Keratinocyte (primary cell): ENCODE measurements around the gene YAP1.

Source experiments
- CTCF ChIP-seq, 3 experiments: IDR thresholded peaks in 1 of 3; conservative IDR thresholded peaks in 1 of 3; optimal IDR thresholded peaks in 1 of 3; 2 replicates in 2 of 3; 3 replicates in 1 of 3; pipeline versions ENCODE3 to v1.5.1; 2011; ENCODE audit warnings: low read length in 3 of 3, mild to moderate bottlenecking in 3 of 3, moderate library complexity in 2 of 3, control low read depth in 1 of 3, inconsistent platforms in 1 of 3; ENCODE audit not compliant: insufficient read depth in 2 of 3; ENCODE audit errors: extremely low read depth in 1 of 3
- EZH2 ChIP-seq: IDR thresholded peaks from one replicate; pipeline ENCODE4 v1.6.1; 2012; ENCODE audit warnings: inconsistent platforms, mild to moderate bottlenecking, low read length, moderate library complexity

GRCh38 chr11:102201776-102202175, 91.5 kb downstream of the YAP1 start:
- TF ChIP-seq CTCF (optimal IDR thresholded peaks at IDR 0.05 in 1 of 3, IDR thresholded peaks at IDR 0.05 in 1 of 3, conservative IDR thresholded peaks at IDR 0.05 in 1 of 3; ENCODE audit: extremely low read depth in 1 of 3, insufficient read depth in 2 of 3, low read length in 3 of 3) (no peak), EZH2 (no peak)
